ENCODE results near the gene MEF2A. TPM values are rescaled to one million over a fixed set of nuclear protein-coding genes. Genes with fewer than 3 reads are reported as not detected.

The MEF2A gene
- total and polyA plus RNA-seq, 9 of the 15 experiments (the other 6 are each of a cell fraction or from before 2014, with no cell fraction given), result 1.6 to 18.7 (median 8.7) TPM

DNA sequence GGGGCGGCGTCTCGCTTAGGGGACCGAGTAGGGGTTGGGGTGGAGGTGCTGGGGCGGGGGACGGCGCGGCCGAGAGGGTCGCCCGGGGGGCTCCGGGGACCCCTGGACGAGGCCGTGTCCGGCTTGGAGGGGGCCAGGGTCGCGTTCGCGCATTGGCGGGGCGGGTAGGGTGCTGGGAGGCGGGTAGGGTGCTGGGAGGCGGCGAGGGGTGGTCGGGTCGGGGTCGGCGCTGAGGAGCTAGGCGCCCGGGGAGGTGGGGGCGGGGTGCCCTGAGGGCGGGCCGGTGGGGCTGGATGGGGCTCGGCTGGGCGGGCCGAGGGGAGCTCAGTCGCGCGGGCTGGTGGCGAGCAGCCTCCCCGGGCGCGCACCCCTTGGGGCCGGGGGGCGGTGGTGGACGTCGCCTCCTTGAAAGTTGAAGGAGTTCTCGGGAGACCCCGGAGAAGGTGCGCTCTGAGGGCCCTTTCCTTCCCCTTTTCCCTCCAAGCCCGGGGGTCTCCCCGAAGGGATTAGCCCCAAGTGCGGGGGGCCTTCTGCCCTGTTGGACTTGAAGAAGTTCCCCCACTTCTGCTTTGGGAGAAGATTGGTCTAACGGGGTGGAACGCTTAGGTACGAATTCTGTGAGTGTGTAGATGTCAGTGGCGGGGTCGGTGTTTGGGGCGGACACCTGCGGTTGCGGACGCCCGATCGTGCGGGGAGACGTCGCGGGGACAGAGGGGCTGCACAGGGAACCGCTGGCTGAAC lies 543 bp downstream of the MEF2A start (continued):
- TF ChIP-seq, protein P1, sequence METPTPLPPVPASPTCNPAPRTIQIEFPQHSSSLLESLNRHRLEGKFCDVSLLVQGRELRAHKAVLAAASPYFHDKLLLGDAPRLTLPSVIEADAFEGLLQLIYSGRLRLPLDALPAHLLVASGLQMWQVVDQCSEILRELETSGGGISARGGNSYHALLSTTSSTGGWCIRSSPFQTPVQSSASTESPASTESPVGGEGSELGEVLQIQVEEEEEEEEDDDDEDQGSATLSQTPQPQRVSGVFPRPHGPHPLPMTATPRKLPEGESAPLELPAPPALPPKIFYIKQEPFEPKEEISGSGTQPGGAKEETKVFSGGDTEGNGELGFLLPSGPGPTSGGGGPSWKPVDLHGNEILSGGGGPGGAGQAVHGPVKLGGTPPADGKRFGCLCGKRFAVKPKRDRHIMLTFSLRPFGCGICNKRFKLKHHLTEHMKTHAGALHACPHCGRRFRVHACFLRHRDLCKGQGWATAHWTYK (CRISPR knock-in tag; IDR thresholded peaks at IDR 0.05), result peak; percentile 70; the same call in 1 of the 2 replicates

DNA sequence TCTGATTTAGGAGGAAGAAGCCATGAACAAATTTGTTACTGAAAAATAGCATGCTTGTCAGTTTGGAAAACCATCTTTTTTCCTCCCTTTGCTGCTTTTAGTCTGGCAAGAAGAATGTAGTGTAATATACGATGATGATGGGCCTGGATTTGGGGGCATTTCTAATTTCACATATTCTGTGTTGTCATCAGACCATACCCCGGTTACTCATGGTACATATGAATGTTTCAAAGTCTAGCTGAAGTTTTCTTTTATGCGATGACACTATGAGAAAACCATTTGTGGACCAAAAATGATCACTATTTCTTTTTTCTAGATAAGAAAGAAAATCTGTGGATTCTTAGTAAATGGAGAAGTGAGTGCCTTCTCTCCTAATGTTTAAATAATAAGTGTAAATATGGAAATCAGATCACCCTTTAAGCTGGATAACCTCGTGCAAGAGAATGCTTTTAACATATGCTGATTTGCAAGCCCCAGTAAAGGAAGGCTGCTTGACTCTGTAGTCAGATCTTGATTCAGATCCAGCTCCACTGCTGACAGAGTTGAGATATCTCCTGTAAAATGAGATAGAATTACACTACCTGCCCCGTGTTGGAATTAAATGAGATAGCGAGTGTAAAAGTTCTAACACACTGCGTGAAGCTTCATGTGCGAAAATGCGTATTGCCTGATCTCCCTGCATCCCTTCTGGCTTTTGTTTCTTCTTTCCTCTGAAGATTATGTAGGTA lies 3.0 kb downstream of the MEF2A start:
- Histone ChIP-seq H3K9me3 (replicated peaks; ENCODE audit: control insufficient read depth, insufficient read depth, low read depth, low read length) (no peaks in the 10 kb centered on the region), H4K20me1 (replicated peaks; ENCODE audit: control insufficient read depth, insufficient read depth, low read length) (0 out of 2 replicates have a peak, but pooled peaks cover 16% of the 10 kb centered on the region), H3K4me3 (no peak overlapping the region), H3K9ac (ENCODE audit: insufficient read depth in 1 of 2, low read depth in 2 of 2, low read length in 2 of 2) (no peak overlapping the region), H3K36me3 (ENCODE audit: control insufficient read depth, insufficient read depth, low read length) (no peaks in the 10 kb centered on the region), H3K79me2 (ENCODE audit: control insufficient read depth, insufficient read depth, low read length) (peaks cover 51% of the 10 kb centered on the region), H3K4me2 (ENCODE audit: insufficient read depth, low read length) (no peak overlapping the region), H3K9me1 (ENCODE audit: control insufficient read depth, insufficient read depth, low read length) (no peaks in the 10 kb centered on the region), H3K27me3 (ENCODE audit: control insufficient read depth in 2 of 2, insufficient read depth in 2 of 2, low read length in 2 of 2) (peaks cover 0 to 8% of the 10 kb centered on the region in 2 experiments; a peak in 3 of 5 replicates), H3K27ac (ENCODE audit: extremely low read depth, low read depth, low read length) (no peak overlapping the region), H2AFZ (ENCODE audit: low read depth, low read length) (no peak overlapping the region), H3K4me1 (replicated peaks in 1 of 2; ENCODE audit: control insufficient read depth in 2 of 2, insufficient read depth in 2 of 2, low read length in 2 of 2) (peaks cover 16 to 23% of the 10 kb centered on the region in 2 experiments; a peak in 4 of 5 replicates)
- FAIRE-seq (no peak), ATAC-seq (no peak), DNase-seq (ENCODE audit: extremely low read depth in 1 of 4, low spot score in 3 of 4) (peak in 1 of 4 experiments; percentile 24)
- ChIA-PET CTCF (ENCODE audit: low intra/inter-chr PET ratio) (no interaction called here), POLR2A (interaction anchor here (0.6 to 2.7 kb wide), 3 partner anchors 9 to 114 kb away, joined by 3 to 15 read pairs (median 8); no protein-coding TSS in a partner anchor)
- BruUV-seq (replicated peaks), result no TSS peak
- in situ Hi-C loops (cut with MboI), result no loop called here
- intact Hi-C loops (cut with micrococcal nuclease), result loop anchor here (5.0 kb wide), 2 partner anchors 44 to 134 kb away; no protein-coding TSS in a partner anchor
- WGBS (ENCODE audit: insufficient coverage, low coverage, missing lambda C conversion rate), result 18% methylated on average over 9 of the region's 9 CpGs
- TF ChIP-seq, protein P2, sequence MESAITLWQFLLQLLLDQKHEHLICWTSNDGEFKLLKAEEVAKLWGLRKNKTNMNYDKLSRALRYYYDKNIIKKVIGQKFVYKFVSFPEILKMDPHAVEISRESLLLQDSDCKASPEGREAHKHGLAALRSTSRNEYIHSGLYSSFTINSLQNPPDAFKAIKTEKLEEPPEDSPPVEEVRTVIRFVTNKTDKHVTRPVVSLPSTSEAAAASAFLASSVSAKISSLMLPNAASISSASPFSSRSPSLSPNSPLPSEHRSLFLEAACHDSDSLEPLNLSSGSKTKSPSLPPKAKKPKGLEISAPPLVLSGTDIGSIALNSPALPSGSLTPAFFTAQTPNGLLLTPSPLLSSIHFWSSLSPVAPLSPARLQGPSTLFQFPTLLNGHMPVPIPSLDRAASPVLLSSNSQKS (CRISPR knock-in tag; IDR thresholded peaks at IDR 0.05), result no peak
- no peak for TF ChIP-seq CBFA2T2 (conservative IDR thresholded peaks at IDR 0.05)
- TF ChIP-seq, protein P3, sequence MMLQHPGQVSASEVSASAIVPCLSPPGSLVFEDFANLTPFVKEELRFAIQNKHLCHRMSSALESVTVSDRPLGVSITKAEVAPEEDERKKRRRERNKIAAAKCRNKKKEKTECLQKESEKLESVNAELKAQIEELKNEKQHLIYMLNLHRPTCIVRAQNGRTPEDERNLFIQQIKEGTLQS (IDR thresholded peaks at IDR 0.05), result no peak
- TF ChIP-seq, protein P3 (CRISPR knock-in tag; conservative IDR thresholded peaks at IDR 0.05), result no peak
- no peak for TF ChIP-seq RAD21 (CRISPR knock-in tag; conservative IDR thresholded peaks at IDR 0.05 in 1 of 2, IDR thresholded peaks at IDR 0.05 in 1 of 2)
- no peak for TF ChIP-seq ZNF717 (CRISPR knock-in tag; IDR thresholded peaks at IDR 0.05)
- no peak for TF ChIP-seq ZC3H8 (IDR thresholded peaks at IDR 0.05)
- TF ChIP-seq COPS2 (conservative IDR thresholded peaks at IDR 0.05), result no peak
- TF ChIP-seq NFE2L1 (tag; IDR thresholded peaks at IDR 0.05; ENCODE audit: borderline replicate concordance, low read depth), result no peak

Measured in K562 (cell line).